Head of caudate nucleus (tissue), 42 donors: ENCODE measurements around the gene RANBP3L.
"Not testable (repeated sequence)": the region's sequence is repeated elsewhere in the genome, so short reads cannot be mapped to it uniquely, and the experiment has no call there.

Experiments
- DNase-seq, 42 donors: peaks; one replicate each; pipeline versions ENCODE4 v3.0.0 to v3.0.0-alpha.2; 2020 to 2021; ENCODE audit warnings: mixed read lengths in 7 of 42
- intact Hi-C: fragments of 100-400 bp; cut with DNase I; formaldehyde crosslinking; loops from one replicate; pipeline ENCODE4 v1.15.0; 2022

RANBP3L gene

GRCh38 chr5:36300191-36300926 is 1.3 kb downstream of the RANBP3L start:
- intact Hi-C loops: loop anchor here (10.0 kb wide), 1 partner anchor 56 kb away; the partner anchor contains the start of gene NADK2
- no peak for DNase-seq

DNA sequence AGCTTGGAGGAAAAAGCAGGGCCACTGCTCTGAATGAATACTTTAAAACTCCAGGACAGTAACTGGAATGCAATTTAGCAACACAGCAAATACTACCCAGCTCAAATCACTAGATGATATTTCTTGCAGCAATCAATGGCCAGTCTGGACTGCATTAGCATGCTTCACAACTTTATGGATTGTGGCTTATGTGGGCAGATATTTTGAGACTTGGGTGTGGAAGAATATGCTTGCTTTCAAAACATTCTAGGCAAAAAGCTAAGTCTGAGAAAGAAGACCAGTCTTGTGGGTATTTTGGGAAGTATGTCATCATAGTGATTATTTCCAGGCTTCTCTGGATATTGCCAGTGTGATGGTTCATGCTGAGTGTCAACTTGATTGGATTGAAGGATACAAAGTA is 3.1 kb downstream of the RANBP3L start:
- DNase-seq: no peak
- intact Hi-C loops: no loop called here

- intact Hi-C loops: no loop called here
- DNase-seq: no peak
These were observed 4.0 kb downstream of the RANBP3L start for GRCh38 chr5:36297653-36298052.

DNA sequence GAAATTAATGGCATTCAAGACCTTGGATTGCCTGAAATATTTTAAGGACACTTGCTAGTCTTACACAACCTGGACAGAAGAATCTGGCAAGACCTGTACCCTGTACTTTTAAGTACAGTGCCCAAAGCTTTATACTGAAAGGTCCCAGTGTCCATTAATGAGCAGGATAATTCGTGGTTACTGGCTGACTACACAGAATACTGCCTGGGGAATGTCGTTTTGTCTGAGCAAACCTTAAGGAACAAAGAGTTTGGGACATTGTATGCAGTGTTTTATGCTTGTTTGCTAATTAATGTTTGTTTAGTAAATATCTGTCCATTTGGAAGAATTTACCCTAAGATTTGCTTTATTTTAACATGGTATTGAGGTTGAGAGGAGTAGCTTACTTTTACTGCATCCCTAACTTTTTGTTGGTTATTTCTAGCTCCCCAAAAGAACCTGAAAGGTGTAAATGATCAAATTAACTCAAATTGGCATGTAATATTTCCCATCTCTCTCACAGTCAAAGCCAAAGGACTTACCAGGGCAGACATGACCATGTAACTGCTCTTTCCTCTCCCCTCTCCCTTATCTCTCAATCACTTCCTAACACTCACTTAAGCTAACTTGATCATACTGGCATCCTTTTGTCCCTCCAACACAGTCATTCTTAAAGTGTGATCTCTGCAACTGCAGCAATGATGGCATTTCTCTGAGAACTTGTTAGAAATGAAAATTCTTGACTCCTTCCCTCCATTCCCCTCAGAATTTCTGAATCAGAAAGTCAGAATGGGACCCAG is 15.7 kb downstream of the RANBP3L start:
- no peak for DNase-seq
- intact Hi-C loops: no loop called here

GRCh38 chr5:36283775-36284174 is 17.9 kb downstream of the RANBP3L start:
- DNase-seq, intact Hi-C loops: not testable (repeated sequence)

DNA sequence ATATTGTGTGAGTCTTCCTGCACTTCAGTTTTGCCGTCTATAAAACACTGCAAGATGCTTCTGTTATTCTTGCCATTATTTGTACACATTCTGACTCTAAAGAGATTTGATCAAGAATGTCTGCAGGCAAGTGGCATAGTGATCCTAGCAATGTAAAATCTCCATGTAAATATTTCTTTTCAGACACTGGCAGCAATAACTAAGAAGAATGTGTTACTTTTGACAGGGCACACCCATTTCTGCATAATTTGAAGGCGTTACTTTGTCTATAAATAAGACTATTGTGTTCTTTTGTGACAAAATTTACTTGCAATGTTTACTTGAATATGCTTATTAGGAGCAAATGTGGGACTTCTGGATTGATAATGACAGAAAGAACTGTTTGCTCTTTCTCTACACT is 20.1 kb downstream of the RANBP3L start:
- intact Hi-C loops: no loop called here

DNA sequence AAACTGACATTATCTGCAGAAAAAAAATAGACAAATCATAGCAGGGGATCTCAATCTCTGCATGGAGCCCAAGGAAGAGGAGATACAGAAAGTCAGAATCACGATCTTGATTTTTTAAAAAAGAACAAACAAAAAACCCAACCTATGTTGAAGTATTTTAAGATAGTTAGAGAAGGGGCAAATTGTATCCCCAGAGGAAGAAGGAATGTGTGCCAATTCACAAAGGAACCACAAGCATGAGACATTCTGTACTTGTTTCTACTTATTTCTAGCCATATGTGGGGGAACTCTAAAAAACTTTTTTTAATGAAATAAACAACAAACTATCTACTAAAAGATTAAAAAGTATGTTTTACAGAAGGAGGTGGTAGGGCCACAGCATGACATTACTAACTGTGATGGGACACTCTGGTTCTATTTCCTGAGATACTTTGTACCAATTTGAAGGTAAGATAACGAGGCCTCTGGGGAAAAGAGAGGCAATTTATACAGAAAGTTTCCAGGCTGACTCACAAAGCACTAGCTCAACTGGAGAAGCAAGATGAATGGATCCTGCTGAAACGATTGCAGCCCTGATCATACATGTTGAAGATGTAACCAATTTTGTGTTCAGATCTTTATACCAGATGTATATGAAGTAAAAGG is 22.5 kb downstream of the RANBP3L start:
- intact Hi-C loops: loop anchor here (10.0 kb wide), 1 partner anchor 416 kb away; no protein-coding TSS in a partner anchor
- no peak for DNase-seq

More for the DNA sequence above, 20.1 kb downstream of the RANBP3L start:
- no peak for DNase-seq

GRCh38 chr5:36277521-36278176 is 24.1 kb downstream of the RANBP3L start:
- intact Hi-C loops: loop anchor here (10.0 kb wide), 1 partner anchor 417 kb away; no protein-coding TSS in a partner anchor
- DNase-seq: no peak

DNA sequence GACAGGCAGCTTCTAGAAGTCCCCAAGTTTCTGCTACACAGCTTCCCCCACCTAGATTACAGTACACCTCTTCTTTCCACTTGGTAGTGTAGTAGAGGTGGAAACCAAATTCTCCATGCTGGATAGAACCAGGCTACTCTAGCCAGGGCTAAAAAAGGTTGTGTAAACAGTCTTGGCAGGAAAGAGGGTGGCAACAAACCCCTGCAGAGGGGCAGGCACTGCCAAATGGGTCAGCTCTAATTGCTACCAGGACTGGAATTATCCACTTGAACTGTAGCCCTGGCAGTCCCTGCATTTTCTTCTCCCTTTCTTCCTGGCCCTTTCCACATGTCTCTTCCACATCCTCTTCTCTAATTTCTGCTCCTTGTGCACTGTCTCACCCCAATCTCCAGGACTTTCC is 24.8 kb downstream of the RANBP3L start:
- intact Hi-C loops: loop anchor here (10.0 kb wide), 1 partner anchor 418 kb away; no protein-coding TSS in a partner anchor
- DNase-seq: peak in 34 of 42 donors; percentile 4 to 72 (median 34)

- intact Hi-C loops: loop anchor here (10.0 kb wide), 1 partner anchor 421 kb away; no protein-coding TSS in a partner anchor
- no peak for DNase-seq
These were observed 27.7 kb downstream of the RANBP3L start for GRCh38 chr5:36273809-36274526.

DNA sequence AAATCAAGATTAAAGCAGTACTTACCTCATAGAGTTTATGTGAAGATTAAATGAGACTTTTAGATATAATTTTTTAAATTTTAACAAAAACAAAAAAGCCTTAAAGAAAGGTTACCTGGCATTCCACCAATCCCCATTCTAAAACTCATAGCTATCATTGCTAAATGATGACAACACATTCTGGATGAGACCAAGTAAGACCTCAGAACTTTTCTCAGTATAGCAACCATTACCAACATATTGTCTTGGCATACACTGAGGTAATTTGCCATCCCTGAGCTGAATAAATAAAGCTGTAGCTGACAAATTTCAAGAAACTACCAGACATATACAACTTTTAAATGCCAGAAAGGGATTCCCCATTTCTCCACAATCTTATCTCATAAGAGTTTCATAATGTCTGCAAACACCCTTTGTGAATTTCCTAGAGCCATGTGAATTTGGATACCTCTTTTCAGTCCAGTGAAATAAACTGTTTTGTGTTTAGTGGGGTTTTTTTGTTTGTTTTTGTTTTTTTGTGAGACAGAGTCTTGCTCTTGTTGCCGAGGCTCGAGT is 29.5 kb downstream of the RANBP3L start:
- intact Hi-C loops: loop anchor here (10.0 kb wide), 1 partner anchor 423 kb away; no protein-coding TSS in a partner anchor

GRCh38 chr5:36270876-36271575 is 30.7 kb downstream of the RANBP3L start:
- no peak for DNase-seq
- intact Hi-C loops: loop anchor here (10.0 kb wide), 1 partner anchor 424 kb away; no protein-coding TSS in a partner anchor

More for the DNA sequence above, 29.5 kb downstream of the RANBP3L start:
- DNase-seq: no peak

- intact Hi-C loops: loop anchor here (10.0 kb wide), 1 partner anchor 425 kb away; no protein-coding TSS in a partner anchor
- DNase-seq: no peak
These were observed 31.5 kb downstream of the RANBP3L start for GRCh38 chr5:36270175-36270574.

GRCh38 chr5:36269478-36269877 is 32.2 kb downstream of the RANBP3L start:
- DNase-seq: no peak

DNA sequence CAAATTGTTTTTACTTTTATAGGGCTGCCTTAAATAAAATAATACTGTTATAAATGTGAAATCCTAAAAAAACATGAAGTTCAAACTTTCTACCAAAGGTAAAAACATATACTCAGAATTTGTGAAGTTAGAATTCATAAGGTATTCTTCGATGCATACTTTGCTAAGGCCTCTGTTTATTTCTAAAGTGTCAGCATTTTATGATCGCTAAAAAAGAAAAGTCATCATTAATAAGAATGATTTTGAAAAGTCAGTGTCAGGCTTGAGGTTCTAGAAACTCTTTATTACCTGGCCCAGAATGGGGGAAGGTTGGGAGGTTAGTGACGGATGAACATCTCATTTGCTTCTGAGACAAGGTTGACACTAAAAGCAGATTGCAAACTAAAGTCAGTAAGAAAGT is 33.8 kb downstream of the RANBP3L start:
- intact Hi-C loops: no loop called here
- DNase-seq: no peak

More at GRCh38 chr5:36269478-36269877, 32.2 kb downstream of the RANBP3L start:
- intact Hi-C loops: no loop called here

GRCh38 chr5:36264202-36264760 is 37.4 kb downstream of the RANBP3L start:
- intact Hi-C loops: no loop called here
- DNase-seq: no peak

- DNase-seq: no peak
- intact Hi-C loops: no loop called here
These were observed 40.5 kb downstream of the RANBP3L start for GRCh38 chr5:36261186-36261585.
